Measurements from ENCODE around the gene EMSY.
"Not testable (repeated sequence)": the region's sequence is repeated elsewhere in the genome, so short reads cannot be mapped to it uniquely, and the experiment has no call there.

Gene EMSY

DNA sequence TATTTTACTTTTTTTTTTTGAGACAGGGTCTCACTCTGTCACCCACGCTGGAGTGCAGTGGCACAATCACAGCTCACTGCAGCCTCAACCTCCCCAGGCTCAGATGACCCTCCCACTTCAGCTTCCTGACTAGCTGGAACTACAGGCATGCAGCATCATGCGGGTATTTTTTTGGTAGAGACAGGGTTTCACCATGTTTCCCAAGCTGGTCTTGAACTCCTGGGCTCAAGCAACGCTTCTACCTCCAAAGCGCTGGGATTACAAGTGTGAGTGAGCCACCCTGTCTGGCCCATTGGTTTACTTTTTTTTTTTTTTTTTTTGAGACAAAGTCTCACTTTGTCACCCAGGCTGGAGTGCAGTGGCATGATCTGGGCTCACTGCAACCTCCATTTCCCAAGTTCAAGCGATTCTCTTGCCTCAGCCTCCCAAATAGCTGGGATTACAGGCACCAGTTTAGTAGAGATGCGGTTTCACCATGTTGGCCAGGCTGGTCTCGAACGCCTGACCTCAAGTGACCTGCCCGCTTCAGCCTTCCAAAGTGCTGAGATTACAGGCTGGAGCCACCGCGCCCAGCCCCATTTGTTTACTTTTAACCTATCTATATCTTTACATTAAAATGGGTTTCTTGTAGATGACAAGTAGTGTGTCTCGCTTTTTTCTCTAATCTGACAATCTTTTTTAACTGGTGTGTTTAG is 127.5 kb downstream of the EMSY start:
- not testable (repeated sequence) for DNase-seq

DNA sequence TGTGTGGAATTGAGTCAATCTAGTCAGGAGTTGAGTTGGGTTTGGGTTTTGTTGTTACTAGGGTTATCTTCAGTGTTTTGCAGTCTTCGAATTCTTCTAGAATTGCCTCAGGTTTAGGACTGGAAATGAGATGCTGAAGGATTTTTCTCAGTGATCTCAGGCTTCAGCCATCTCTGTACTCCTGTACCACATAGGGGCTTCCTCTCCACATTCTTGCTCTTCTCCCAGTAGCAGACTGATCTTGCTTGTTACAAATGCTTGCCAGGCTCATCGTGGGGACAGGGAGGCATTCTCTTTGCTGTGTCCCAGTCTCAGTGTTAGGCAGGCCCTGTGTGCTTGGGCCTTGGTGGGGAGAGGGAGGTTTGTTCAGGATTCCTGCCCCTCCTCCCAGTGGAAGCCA is 129.6 kb downstream of the EMSY start:
- DNase-seq = no peak

DNA sequence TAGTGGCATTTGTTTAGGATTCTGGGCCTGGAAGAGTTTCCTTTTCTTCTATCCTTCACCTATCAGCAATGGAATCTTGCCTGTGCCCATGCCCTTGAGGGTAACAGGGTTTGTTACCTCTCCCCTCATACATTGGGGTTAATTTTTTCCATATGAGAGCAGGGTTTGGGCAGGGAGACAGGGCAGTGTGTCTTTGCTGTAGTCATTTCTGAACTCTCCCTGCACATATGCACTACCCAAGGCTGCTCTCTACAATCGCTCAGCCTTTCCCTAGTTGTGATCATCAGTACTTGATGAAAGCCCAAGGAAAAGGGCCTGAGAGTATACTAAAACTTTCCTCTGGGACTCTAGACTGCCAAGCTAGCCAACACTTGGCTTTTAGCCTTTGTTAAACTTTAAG is 130.1 kb downstream of the EMSY start:
- DNase-seq = no peak

GRCh38 chr11:76577226-76577920 is 132.6 kb downstream of the EMSY start:
- no peak for DNase-seq

DNA sequence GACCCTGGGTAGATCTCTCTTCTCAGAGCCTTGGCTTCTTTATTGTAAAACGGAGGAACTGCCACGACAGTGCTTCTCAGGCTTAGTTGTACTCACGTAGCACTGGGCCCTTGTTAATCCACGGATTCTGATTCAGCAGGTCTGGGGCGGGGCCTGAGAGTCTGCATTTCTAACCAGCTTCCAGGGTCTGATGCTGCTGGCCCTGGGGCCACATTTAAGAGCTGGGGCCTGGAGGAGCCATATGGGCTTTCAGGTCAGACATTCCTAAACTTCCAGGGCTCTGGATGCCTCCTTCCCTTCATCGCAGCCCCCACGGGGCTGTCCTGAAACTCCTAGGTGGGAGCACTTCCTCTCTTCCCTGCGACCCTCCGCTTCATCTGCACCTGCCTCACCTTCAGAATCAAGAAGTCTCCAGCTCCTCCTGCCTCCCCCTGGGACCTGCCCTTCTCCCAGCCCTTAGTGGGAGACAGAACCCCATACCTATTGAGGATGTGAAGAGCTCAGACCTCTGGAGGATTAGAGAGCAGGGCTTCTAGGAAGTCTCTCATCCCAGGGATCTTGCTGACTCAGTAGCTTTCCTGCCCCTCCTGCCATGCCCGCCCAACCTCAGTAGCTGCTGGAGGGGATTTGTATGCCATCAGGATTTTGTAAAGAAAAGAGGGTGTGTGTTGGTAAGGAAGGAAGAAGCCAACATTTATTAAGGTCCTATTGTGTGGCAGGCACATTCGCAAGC is 133.3 kb downstream of the EMSY start:
- DNase-seq = no peak

DNA sequence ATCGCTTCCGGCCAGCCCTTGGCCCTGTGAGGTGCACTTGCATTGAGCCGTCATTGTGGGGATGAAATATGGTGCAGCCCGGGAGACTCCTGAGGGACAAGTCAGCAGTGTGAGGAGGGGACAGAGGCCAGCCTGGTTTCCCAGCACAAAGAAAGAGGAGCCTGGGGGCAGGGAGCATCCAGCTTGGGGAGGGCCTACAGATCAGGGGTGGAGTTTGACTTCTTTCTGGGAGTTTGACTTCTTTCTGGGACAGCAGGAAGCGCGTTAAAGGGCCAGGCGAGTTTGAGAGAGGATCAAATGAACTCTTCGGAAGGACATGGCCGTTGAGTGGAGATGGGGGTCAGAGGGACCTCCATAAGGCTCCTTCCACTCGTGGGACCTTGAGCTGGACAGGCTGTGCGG is 133.8 kb downstream of the EMSY start:
- no peak for DNase-seq

GRCh38 chr11:76579056-76579751 is 134.4 kb downstream of the EMSY start:
- DNase-seq = no peak

- no peak for DNase-seq
Observed at GRCh38 chr11:76579752-76580151, 134.9 kb downstream of the EMSY start.

DNA sequence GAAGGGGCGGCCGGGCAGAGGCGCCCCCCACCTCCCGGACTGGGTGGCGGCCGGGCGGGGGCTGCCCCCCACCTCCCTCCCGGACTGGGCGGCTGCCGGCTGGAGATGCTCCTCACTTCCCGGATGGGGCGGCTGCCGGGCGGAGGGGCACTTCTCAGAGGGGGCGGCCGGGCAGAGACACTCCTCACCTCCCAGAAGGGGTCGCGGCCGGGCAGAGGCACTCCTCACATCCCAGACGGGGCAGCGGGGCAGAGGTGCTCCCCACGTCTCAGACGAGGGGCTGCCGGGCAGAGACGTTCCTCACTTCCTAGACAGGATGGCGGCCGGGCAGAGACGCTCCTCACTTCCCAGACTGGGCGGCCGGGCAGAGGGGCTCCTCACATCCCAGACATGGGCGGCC is 137.7 kb downstream of the EMSY start:
- DNase-seq = not testable (repeated sequence)

- DNase-seq = no peak
Observed at GRCh38 chr11:76587820-76588454, 143.1 kb downstream of the EMSY start.

GRCh38 chr11:76588455-76589325 is 143.9 kb downstream of the EMSY start:
- no peak for DNase-seq

- no peak for DNase-seq
Observed at GRCh38 chr11:76589477-76589876, 144.7 kb downstream of the EMSY start.

- DNase-seq = no peak
Observed at GRCh38 chr11:76589964-76590950, 145.4 kb downstream of the EMSY start.

DNA sequence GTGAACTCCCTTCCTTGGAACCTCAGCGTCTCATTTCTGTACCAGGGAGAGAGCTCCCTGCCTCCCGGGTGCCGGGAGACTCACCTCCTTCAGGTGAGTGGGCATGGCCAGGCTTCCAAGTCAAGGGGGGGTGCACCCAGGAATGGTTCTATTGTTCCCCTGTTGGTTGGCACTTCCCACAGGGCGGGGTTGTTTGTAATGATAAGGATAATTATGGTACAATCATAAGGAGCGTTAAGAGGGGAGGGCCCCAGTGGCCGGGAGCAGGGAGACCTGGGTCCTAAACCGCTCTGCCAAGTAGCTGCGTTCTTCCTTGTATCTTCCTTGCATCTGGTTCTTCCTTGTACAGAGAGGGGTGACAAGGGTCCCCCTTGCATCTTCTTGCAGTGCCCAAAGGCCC is 146.6 kb downstream of the EMSY start:
- no peak for DNase-seq

DNA sequence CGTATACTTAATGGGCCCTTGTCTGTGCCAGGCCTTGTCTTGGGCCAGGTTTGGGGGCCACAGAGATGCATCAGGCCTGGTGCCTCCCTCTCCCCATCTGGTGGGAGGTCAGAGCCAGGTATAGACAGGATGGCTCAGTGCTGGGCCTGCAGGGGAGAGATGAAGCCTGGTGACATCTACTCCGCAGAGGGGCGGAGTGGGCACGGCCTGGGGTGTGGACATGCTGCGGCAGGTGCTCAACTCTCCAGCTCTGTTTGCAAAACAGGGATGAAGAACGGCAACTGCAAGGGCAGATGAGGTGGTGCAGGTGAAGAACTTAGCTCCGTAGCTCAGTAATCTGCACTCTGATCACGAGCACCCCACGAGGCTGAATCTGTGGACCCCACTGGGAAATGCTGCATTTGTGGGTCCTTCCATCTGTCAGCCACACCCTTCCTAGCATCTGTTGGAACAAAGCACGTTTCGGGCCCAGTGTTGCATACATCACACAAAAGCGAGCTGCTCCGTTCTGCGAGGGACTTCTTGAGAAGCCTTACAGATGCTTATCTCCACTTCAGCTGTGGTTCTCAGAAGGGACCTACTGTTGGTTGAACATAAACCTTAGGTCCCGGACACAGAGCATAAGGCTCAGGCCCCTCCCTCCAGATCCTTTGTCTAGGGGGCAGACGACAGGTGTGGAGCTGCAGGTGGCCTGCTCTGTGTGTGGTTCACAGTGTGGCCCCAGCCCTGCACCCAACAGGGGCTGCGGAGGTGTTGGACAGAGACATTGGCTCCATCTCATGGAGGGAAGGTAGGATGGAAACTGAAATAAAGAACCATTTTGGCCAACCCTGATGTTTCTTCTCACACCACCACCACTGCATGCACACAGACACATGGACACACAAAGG is 147.5 kb downstream of the EMSY start:
- DNase-seq = no peak

GRCh38 chr11:76592961-76593360 is 148.1 kb downstream of the EMSY start:
- no peak for DNase-seq

DNA sequence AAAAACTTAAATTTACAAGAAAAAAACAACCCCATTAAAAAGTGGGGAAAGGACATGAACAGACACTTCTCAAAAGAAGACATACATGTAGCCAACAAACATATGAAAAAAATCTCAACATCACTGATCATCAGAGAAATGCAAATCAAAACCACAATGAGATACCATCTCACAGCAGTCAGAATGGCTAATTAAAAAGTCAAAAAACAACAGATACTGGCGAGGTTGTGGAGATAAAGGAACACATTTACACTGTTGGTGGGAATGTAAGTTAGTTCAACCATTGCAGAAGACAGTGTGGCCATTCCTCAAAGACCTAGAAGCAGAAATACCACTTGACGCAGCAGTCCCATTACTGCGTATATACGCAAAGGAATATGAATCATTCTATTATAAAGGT is 150.3 kb downstream of the EMSY start:
- DNase-seq = not testable (repeated sequence)

GRCh38 chr11:76596652-76597051 is 151.8 kb downstream of the EMSY start:
- DNase-seq = no peak
